HG03095 (cell line): Measurements from ENCODE around the gene PRTFDC1.

Experiments
- ATAC-seq: cut with Tn5 transposase; IDR thresholded peaks from one replicate; pipeline ENCODE4 v1.9.1; 2021; ENCODE audit warnings: moderate library complexity; ENCODE audit not compliant: unreplicated experiment

PRTFDC1 gene

DNA sequence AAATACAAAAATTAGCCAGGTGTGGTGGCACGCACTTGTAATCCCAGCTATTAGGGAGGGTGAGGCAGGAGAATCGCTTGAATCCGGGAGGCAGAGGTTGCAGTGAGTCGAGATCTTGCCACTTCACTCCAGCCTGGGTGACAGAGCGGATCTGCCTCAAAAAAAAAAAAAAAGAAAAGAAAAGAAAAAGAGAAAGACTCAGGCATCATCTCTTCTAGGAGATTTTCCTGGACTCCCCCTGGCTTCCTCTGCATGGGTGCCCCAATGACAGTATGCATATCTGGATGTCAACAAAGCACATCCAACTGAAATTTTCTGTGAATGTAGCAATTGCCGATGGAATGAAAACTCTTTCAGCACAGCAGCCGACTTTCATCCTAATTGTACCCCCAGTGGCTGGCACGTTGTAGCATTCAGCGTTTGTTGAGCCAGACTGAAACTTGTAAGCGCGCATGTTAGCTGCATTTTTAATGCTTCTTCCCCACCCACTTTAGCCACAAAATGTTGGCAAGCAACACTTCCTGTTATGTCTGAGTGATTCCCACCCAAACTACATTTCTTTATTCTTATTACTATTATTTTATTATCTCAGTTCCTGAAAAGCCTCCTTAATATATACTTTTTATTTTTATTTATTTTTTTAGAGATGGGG, 70.2 kb downstream of the PRTFDC1 start:
- no peak for ATAC-seq

DNA sequence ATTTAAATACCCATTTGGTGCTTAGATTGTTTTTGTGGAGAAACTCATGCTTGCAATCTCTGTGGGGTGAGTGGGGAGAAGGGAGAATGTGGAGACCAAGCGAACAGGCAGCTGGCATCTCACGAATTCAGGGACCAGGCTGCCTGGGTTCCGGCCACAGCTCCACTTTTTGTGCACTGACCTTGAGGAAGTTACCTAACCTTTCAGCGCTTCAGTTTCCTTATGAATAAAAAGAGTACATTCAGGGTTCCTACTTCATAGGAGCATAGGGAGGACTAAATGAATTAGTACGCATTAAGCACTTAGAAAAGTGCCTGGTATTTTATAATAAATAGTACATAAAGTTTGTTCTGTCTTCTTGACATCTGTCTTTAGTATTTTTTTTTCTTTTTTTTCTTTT, 72.5 kb downstream of the PRTFDC1 start:
- no peak for ATAC-seq

DNA sequence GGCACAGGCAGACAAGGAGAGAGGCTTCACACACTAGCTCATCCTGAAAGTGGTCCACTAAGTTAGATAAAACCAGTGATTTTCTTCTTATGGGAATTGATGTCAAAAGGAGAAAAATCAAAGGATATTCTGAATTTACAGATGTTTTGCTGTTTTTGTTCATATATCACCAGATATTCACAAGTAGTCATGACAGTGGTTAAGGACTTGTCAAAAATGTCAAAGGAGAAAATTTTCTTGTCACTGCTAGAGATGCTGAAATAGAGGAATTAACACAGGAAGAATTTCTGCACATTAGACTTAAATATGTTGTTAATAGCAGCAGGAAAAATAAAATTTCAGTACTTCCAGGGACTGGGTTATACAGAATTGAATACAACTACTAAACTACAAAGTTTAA, 78.3 kb downstream of the PRTFDC1 start:
- no peak for ATAC-seq

DNA sequence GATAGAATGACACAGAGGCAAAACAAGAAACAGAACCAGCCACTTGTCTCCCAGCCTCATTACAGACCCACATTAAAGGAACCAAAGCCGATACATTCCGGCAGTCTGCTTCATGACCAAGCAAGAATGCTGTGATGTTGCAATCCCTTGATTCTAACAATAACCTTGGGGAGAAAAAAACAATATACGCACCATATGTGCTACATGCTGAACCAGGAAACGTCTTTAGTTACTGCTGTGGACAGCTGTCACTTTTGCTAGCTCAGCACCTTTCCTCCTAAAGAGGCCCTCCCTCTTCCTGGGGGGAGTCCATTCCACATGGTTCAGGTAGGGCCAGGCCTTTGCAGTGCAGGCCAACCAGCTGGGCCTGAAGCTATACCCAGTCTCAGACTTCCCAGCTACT, 79.1 kb downstream of the PRTFDC1 start:
- no peak for ATAC-seq

DNA sequence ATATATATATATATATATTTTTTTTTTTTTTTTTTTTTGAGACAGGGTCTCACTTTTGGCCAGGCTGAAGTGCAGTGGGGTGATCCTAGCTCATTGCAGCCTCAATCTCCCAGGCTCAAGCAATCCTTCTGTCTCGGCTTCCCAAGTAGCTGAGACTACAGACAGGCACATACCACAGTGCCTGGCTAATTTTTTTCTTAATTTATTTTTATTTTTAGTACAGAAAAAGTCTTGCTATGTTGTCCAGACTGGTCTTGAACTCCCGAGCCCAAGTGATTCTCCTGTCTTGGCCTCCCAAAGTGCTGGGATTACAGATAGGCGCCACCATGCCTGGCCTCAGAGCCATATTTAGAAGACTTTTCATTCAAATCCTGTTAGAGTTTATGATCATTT, 79.6 kb downstream of the PRTFDC1 start:
- no peak for ATAC-seq

DNA sequence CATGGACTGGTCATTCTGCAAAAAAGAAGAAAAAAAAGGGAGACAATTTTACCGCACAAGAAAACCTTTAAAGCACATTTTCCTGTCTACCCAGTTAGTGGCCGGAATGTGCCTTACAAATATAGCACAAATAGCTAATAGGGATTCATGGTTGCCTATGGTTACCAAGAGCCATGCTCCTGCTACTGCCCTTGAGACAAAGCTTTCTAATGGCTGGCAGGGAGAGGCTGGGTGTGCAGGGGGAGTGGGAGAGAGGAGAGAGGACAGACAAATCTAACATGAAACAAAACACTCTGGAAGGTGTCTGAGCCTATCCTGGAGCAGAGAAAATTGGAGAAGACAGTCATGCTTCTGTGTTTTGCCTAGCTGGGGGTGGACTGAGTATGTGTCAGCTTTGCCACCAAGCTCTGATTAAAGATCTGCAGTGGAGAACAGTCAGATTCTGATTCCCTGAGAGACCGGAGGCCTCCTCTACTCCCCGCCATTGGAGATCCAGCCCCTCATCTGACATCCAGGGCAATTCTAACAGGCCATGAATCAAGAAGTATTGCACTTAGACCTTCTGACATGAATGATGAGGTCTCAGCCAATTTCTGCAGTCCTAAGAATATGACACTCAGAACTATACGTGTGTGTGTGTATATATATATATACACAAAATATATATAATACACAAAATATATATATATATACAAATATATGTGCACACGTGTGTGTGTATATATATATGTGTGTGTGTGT, 80.2 kb downstream of the PRTFDC1 start:
- ATAC-seq: no peak

DNA sequence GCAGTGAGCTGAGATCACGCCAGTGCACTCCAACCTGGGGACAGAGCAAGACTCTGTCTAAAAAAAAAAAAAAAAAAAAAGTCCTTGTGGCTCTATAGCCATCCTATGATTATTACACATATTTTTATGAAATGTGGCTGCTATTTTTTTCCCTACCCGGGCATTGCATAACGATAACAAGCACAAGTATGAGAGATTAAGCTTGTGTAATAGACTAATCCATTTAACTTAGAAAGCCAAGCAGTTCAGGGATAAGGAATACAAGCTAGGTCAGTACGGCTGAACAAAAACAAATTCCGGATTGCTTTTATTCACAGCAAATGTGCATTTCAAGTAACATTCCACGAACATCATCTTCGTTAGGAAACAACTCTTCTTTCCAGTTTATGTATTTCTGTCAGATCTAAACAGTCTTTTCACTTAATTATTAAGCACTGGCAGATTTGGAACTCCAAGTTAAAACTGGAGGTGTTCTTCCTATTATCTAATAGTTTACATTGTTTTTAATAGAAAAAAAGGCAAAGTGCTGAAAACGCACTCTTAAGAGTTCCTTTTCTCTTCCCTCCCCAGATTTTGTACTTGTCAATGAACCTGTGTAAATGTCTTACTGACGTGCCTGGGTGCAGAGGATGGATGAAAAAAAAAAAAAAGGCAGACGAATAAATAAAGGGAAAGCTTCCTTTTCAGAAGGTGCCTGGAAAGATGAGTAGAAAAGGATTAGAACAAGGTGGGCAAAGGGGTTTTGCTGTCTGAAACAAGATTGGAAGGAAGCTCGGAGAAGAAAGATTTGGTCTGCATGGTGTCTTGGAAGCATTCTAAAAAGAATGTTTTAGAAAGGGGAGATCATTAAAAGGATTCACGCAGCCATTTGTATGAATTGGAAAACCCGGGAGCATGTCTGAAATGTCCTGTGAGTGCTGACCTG, 81.1 kb downstream of the PRTFDC1 start:
- ATAC-seq: no peak

DNA sequence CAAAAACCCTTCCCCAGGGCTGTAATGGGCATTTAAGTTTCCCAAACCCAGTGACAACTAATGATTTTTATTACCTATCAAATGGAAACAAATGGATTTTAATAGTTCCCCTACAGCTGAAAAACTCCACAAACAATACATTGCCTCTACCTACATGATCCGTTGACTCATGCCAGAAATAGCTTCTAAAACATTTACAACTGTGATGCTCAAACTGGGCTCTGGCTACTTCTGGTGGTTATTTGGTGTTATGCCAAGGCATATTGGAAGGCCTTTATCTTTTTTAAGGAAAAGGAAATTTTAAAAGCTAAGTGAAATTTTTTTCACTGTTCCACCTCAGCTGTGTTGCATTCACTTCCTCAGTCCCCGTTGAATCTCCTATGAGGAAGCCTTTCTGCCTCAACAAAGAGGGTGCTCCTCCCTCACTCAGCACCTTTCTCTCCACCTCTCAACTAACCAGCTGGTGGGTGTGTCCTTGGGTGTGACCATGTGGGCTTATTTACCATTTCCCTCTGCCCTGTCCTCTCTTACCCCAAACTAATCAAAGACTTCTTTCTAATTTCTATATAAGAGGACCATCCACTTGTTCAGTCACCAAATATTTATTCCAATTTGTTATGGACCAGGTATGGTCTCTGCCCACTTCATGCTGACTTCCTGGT, 82.9 kb downstream of the PRTFDC1 start:
- no peak for ATAC-seq

DNA sequence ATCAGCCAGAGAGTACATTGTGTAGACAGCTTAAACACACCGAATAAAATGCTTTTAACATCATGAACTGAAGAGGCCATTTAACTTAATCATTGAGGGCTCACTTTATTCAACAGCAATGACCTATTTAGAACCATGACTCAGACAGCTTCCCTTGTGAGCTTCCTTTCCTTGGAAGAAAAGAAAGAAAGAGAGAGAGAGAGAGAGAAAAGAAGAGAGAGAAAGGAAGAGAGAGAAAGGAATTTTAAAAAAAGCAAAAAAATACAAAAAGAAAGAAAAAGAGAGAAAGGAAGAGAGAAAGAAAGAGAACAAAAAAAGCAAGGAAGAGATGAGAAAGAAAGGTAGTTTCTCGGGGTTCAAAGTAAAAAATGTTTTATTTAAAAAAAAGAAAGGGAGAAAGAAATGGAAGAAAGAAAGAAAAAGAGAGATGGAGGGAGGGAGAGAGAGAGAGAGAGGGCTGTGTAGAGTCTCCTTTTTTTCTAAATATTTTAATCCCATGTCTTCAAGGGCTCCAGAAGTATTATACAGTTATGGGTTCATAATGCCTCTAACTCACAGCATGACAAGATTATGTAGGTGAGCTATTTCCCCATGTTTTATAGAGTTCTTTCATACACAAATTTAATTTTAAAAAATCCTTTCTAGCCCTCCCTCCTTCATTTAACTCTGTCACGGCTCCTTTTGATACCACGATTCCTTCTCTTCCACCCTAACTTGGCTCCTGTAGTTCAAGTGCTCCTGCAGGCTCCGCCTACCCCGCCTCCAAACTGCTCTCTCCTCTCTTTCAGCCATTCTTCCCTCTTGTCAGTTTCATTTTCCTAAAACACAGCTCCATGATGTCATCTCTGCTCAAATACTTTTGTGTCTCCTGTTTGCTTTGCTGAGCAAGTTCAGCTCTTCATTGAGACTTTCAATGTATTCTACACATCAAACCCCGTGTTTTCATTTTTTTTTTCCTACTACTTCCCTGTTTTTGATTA, 85.5 kb downstream of the PRTFDC1 start:
- ATAC-seq: no peak

DNA sequence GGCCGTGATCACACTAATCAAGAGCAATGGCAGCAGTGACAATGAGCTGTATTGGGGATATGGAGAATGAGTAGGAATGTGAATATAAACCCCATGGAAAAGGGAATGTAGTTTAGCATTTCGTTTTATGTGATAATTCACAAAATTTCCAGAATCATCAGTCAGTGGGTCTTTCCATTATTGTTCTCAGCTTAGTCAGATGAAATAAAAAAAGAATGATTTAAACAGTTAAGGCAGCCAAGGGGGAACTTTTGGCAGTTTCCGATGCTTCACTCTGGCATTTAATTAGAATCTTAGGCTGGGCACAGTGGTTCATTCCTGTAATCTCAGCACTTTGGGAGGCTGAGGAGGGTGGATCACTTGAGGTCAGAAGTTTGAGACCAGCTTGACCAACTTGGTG, 86.6 kb downstream of the PRTFDC1 start:
- ATAC-seq: no peak

DNA sequence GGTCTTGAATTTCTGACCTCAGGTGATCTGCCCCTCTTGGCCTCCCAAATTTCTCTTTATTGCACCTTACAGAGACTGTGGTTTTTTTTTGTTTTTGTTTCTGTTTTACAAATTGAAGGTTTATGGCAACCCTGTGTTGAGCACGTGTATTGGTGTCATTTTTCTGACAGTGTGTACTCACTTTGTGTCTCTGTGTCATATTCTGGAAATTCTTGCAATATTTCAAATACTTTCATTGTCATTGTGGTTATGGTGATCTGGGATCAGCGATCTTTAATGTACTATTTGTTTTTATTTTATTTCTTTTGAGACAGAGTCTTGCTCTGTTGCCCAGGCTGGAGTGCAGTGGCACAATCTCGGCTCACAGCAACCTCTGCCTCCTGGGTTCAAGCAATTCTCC, 89.8 kb downstream of the PRTFDC1 start:
- no peak for ATAC-seq

DNA sequence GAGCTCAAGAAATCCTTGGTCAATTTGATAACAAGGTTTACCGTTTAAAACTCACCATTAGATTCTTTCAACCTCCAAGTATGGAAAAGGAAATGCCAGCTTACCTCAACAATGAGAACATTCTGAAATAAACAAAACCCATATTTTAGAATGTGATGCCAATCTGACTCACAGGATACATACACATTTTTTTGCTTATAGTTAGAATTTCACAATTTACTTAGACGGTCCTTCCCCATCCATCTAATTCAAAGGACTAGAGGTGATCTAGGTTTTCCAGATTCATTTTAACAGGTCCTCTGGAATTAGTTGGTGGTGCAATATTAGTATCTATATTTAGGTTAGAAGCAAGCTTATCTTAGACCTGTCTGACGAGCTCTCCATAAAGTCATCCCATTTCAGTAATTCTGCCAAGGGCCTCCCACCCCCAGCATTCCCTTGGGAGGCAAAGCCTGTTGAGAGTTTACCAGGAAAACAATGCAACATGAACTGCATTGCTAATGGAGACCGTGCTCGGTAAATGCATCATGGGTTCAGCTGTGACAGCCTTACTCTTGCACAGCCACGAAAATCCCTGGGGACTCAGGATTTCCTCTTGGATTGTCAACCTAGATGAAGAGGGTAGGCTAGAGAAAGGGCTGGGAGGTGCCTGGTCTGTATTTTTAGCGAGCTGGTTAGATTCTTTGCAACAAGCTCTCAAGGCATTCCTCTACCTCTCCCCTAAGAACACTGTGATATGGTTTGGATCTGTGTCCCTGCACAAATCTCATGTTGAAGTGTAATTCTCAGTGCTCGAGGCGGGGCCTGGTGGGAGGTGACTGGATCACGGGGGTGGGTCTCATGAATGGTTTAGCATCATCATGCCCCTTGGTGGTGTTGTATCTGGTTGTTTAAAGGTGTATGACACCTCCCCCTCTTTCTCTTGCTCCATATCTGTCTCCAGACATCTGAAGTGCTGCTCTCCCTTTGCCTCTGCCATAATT, 93.8 kb downstream of the PRTFDC1 start:
- ATAC-seq: no peak

DNA sequence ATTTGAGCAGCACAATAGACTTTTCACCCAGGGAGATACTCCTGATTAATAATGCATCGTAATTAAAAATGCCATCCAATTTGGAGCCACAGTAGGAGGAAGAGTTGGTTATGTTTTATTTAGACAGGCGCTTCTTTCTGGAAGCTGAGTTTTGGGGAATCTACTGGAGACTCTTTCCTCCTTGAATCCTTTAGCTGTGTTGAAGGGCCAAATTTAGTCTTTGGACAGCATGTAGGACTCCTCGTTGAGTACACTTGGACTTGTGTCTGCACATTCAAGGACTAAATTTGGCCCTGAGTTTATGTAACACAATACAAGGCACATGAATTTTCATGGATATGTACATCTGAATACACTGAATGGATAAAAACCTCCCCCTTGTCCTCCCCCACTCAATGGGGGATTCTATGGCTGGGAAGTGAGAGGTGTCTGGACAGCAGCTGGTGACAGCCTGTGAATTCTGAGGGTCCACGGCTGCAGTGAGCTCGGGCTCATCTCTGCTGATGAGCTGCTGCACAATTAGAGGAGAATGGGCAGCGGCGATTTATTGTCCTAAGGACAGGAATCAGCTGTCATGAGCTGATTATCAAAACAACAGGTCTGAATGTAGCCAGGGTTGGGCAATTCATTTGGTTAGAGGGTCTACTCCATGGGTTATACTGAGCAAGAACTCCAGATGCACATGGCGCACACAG, 95.2 kb downstream of the PRTFDC1 start:
- no peak for ATAC-seq

DNA sequence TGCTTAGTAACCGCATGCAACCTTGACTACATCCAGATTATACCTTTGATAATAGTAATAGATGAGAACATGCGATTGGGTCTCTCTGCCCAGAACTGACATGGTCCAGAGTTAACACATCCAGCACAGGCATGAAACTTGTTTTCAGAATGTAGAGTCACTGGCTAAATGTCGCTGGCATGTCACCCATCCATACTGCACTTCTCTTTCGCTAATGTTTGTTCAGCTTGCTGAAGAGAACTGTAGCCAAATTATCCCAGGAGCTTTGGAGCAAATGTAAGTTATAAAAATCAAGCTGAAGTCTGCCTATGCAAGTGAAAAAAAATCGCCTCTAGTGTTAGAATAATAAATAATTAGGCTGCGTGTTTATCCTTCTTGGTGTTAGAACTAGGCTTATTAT, 98.2 kb downstream of the PRTFDC1 start:
- no peak for ATAC-seq

DNA sequence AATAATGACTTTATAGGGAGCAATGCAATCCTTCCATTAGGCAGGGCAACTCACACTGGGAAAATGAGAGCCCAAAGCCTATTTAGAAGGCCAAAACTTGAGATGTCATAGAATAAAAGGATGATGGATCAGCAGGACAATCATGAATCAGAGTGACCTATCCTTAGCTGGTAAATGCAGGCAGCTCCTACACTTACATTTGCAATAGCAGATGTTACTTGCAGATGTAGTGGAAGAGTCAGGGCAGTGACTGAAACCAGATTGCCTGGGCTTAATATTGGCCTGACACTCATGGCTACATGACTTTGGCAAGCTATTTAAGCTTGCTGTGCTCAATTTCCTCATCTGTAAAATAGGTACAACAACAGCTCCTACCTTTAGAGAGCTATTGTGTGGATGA, 98.7 kb downstream of the PRTFDC1 start:
- ATAC-seq: no peak

DNA sequence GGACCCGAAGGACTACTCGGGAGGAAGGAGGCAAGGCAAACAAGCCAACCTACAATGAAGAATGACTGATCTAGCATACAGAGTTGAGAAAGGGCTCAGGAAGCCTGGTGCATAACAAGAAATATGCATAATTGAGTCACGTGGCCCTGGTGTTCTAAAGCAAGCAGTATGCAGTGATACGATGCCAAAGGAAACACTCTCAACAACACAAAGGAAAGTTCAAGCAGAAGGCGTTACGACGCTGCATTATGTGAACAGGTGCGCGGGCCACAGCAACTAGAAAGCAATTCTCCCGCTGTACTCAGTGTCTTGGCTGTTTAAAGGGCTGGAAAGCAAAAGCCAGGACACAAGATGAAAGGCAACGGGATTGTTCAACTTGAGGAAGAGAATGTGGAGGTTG, 100.8 kb downstream of the PRTFDC1 start:
- no peak for ATAC-seq

DNA sequence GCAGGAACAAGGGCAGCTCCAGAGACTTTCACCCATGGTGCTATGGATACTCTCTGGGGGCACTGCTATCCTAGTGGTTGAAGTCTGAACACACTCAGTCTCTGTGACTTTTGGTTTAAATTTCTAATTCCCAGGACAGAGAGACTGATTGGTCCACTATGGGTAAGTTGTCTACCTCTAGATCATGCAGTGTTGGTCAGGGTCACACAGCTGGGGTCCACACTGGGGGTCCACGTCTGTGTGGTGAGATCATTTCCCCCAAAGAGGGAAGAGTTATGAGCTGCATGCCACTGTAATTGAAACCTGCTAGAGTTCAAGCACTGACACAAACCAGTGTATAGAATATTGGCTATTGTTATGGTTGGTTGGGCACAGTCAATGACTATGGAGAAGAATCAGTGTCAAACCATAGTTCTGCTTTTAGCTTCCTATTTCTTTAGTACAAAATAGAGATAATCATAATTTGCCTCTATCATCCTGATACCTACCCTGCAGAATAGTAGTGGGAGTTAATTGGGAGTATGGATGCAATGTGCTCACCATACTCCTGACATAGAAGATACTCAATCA, 101.6 kb downstream of the PRTFDC1 start:
- ATAC-seq: no peak
